Dedifferentiated amniotic fluid mesenchymal stem cell (primary cell): ENCODE measurements around the gene ANKRD55.
"Not testable (repeated sequence)": the region's sequence is repeated elsewhere in the genome, so short reads cannot be mapped to it uniquely, and the experiment has no call there.

Experiments
- DNase-seq: peaks from one replicate; pipeline ENCODE4 v3.0.0-alpha.2; 2016; ENCODE audit errors: extremely low spot score

Gene ANKRD55

DNA sequence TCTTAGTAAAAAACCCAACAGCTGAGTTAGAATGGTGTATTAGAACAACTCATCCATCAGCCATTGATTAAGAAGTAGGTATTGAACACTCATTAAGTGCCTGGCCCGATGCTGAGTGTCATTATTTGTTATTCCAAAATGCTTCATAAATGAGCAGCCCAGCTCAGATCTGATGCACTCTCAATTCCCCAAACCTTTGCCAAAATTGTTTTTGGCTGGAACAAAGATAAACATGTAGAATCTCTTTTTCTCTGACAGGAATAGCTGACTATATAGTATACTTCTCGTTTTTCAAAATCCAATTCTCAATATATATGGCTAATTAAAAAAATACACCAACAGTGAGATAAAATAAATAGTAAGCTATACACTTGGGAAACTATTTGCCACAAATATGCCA lies 20.0 kb upstream of the ANKRD55 start:
- no peak for DNase-seq

DNA sequence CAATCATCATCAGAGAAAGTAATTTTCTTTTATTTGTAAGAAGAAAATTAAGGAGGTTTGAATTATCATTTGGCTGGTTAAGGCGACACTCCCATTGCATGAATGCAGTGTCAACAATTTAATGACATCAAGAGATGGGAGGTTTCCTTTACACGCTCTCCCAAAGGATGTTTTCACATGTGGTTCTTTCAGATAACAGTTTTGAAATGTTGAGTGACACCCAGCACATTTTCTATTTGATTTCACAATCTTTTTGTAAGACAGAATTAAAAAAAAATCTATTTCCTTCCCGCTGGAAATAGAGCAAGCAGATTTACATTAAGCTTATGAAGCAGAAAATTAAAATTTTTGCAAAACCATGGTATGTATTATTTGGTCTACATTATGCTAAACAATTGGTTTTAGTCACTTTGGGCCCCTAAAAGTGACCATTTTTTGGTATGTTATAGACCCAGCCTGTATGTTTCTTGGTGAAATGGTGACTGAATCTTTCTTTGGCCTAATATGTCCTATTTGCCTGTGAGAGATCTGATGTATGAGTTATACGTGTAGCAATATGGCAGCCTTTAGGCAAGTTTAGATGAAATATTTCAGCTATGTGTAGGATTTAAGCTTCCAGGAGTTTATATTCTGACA lies 18.9 kb upstream of the ANKRD55 start:
- DNase-seq: no peak

- no peak for DNase-seq
Observed at GRCh38 chr5:56251440-56251839, 18.3 kb upstream of the ANKRD55 start.

DNA sequence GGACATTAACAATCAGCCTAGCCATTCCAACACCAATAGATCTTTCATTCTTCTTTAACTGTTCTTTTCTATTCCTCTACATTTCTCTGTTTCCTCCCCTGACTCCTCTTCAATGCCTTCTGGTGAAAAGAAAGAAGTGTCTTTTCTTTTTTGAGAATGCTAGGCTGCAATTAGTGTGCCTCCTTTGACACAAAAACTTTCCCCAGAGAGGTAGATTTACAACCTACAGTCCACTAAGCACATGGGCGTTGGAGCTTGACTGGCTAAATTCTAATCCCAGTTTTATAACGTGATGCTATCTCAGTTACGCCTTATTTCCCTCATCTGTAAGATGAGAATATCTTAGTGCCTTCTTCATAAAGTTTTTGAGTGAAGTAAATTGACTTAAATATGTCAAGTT lies 16.9 kb upstream of the ANKRD55 start:
- DNase-seq: no peak

DNA sequence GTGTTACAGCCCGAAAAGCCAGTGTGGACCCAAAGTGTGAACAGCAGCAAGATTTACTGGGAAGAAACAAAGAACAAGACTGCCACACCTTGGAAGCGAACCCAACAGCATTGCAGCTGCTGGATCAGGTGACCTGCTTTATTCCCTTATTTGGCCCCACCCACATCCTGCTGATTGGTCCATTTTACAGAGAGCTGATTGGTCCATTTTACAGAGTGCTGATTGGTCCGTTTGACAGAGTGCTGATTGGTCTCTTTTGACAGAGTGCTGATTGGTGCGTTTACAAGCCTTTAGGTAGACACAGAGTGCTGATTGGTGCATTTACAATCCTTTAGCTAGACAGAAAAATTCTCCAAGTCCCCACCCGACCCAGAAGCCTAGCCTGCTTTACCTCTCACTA lies 16.0 kb upstream of the ANKRD55 start:
- not testable (repeated sequence) for DNase-seq

GRCh38 chr5:56247592-56247991 lies 14.5 kb upstream of the ANKRD55 start:
- DNase-seq: peak; percentile 44

GRCh38 chr5:56246769-56247168 lies 13.6 kb upstream of the ANKRD55 start:
- no peak for DNase-seq

GRCh38 chr5:56245481-56245880 lies 12.4 kb upstream of the ANKRD55 start:
- DNase-seq: no peak

- DNase-seq: no peak
Observed at GRCh38 chr5:56244627-56245026, 11.5 kb upstream of the ANKRD55 start.

GRCh38 chr5:56242271-56242670 lies 9.1 kb upstream of the ANKRD55 start:
- not testable (repeated sequence) for DNase-seq

DNA sequence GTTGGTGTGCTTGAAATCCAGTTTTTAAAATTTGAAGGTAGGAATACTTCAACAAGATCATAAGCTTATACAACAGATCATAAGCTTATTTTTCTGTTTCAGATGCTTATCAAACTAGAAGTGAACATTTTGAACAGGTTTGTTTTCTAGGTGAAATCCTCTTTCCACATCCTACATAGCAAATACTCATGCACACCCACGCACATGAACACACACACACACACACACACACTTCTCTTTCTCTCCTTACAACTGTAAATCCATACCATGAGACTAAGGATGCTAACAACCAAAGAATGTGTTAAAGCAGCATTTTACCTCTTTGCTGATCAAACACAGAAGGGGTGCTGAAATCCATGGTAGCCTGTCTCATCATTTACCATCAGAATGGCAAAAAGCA lies 592 bp downstream of the ANKRD55 start:
- no peak for DNase-seq

DNA sequence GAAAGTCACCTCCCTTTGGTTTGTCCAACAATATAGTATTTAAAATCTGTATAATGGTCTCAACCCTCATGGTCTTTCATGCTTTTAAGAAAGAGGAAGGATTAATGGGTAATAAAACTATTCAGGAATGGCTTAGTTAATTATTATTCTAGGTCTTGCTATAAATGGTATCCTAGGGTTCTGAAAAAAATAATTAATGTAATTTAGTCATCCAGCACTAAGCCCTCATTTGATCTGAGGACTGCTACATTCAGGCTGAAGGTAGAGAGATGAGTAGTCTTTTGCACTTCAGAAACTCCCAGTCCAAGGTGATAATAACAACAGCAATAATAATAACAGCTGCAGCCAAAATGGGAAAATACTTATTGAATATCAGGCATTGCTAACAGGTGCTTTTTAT lies 2.6 kb downstream of the ANKRD55 start:
- DNase-seq: no peak

DNA sequence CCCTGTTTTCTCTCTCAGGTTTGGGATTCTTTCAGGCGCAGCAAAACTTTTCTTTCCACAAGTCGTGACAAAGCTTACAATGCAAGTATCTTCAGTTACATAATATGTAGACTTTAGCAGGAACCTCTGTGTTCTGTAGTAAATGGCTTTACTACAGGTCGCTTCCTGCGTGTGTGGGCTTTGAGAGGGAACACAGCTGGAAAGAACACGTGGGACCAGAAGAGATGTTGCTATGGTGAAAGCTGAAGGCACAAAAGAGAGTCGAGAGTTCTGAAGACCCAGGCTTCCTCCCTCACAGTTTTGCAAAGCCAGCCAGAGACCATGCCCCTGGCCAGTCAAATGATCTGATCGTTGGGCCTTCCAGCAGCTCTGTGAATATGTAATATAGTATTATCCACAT lies 4.0 kb downstream of the ANKRD55 start:
- no peak for DNase-seq

- no peak for DNase-seq
Observed at GRCh38 chr5:56228631-56229030, 4.5 kb downstream of the ANKRD55 start.

- no peak for DNase-seq
Observed at GRCh38 chr5:56227691-56228090, 5.4 kb downstream of the ANKRD55 start.

DNA sequence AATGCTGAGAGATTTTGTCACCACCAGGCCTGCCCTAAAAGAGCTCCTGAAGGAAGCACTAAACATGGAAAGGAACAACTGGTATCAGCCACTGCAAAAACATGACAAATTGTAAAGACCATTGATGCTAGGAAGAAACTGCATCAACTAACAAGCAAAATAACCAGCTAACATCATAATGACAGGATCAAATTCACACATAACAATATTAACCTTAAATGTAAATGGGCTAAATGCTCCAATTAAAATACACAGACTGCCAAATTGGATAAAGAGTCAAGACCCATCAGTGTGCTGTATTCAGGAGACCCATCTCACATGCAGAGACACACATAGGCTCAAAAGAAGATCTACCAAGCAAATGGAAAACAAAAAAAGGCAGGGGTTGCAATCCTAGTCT lies 9.8 kb downstream of the ANKRD55 start:
- DNase-seq: not testable (repeated sequence)

DNA sequence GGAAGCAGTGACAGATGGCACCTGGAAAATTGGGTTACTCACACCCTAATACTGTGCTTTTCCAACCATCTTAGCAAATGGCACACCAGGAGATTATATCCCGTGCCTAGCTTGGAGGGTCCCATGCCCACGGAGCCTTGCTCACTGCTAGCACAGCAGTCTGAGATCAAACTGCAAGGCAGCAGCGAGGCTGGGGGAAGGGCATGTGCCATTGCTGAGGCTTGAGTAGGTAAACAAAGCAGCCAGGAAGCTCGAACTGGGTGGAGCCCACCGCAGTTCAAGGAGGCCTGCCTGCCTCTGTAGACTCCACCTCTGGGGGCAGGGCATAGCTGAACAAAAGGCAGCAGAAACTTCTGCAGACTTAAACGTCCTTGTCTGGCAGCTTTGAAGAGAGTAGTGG lies 11.5 kb downstream of the ANKRD55 start:
- not testable (repeated sequence) for DNase-seq

DNA sequence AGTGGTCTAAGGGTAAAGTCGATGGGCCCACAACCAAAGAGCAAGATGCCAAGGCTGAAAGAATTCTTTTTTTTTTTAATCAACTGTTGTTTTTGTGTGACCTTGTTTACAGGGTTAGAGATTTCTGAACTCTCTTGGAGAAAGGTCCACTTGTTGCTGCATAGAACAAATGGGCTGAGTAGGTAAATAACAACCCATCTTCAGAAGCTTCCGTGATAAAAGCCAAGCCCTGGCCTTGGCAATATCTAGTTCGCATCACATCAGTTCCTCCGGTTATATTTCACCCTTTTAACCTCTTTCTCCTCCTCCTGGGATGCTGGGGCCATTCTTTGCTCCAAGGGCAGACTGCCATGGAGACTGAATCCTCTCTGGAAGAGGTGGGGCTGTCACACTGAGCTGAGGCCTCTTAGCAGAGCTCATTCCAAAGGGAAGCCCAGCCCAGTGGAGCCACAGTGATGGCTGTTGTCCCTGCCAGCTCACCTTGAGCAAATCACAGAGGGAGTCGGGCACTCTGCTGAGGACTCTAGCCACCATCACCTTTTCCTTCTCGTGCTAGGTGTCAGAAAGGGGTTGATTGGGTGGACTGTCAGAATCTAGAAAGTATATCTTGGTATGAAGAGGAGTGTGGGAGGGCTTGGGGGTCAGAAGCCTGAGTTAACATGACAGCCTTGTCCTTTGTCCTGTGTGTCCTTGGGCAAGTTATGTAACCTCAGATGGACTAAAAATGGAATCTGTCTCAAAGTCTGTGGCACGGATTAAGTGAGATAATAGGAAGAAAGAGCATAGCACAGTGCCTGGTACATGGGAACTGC lies 17.9 kb downstream of the ANKRD55 start:
- no peak for DNase-seq

GRCh38 chr5:56213886-56214535 lies 19.1 kb downstream of the ANKRD55 start:
- DNase-seq: not testable (repeated sequence)

DNA sequence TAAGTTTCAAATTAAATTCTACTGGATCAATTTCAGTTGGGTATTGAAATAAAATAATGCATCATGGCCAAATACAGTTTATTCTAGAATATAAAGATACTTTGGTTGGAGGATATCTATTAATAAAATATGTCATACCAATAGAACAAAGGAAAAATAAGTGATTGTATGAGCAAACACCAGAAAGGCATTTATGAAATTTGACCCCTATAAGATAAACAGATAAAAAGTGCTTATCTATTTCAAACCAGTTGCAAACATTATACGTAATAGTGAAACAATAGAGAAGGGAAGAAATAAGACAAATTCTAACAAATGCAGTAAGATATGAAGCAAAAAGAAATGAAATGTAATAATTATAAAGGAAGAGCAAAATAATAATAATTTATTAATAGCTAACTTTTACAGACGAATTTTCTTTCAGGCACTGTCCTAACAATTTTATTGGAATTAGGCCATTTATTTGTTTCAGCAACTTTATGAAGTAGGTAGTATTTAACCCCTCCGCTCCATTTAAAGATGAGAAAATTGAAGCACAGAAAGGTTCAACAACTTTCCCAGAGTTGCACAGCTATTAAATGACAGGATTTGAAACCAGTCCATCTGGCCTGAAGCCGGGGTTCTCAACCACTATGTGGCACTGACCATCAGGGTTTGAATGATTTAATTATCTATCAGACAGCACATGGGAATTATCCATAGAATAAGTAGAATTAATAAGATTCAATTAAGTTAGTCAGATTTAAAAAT lies 20.8 kb downstream of the ANKRD55 start:
- no peak for DNase-seq

DNA sequence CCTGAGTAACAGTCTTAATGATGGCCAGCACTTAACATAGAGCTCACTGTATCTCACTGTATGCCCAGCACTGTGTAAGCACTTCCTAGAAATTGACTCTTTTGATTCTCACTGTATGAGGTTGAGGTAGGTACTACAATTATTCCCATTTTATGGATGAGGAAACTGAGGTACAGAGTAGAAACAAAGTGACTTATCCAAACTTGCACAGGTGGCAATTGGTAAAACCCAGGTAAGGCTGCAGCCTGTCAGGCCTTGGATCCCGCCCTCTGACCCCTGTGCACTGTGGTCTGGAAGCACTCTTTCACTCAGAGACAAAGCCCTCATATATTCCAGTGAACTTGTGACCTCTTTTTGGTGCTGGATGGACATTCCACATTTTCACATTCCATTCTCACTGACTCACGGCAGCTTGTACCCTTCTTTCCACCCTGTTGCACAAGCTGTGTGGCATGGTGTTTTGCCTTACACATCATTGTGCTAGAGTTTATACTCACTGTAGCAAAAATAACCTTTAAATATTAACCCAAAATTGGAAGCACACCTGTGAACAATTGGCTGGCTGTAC lies 21.7 kb downstream of the ANKRD55 start:
- DNase-seq: peak; percentile 90

DNA sequence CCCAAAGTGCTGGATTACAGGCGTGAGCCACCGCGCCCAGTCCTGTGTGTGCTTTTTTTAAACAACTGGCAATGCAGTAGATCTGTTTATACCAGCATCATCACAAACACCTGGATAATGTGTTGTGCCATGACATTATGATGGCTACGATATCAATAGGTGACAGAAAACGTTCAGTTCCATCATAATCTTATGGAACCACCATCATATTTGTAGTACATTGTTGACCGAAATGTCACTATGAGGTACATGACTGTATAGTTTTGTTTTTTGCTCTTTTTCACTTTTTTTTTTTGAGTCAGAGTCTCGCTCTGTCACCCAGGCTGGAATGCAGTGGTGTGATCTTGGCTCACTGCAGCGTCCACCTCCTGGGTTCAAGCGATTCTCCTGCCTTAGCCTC lies 24.4 kb downstream of the ANKRD55 start:
- DNase-seq: no peak
